ENCODE measurements around the gene GSK3A. TPM values are rescaled to one million over a fixed set of nuclear protein-coding genes. Genes with fewer than 3 reads are reported as not detected.

The GSK3A gene
- total RNA-seq, 2 experiments from 2014 or later: 41.0 to 42.2 TPM

DNA sequence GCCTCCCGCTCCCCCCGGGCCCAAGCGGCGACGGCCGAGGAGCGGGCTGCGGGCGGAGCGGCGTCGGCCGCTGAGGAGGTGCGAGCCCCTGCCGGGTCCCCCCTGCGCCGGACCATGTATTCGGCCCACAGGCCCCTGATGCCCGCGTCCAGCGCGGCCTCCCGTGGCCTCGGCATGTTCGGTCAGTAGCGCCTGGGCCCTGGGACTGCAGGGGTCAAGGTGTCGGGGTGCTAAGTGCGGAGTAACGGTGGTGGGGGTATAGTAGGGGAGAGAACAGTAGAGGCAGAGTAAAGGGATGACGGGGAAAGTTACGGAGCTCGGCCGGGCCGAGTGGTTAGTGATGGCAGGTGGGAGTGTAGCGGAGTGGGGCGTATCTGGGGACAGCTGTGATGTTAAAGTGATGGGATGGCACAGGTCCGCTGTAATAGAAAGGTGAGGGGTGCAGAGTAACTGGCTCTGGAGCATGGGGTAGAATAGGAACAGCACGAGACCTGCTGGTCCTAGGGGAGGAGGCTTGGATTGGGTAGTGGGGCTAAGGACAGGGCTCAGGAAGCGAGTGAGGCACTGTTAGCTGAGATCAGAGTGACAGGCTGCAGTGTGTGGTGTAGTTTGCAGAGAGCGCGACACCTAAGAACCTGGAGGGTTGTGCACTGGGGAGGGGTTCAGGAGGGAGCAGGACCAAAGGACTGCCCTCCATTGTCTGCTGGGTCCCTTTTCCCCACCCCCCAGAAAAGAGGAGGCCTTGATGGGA, 42.4 kb upstream of the GSK3A start:
- POLR2A ChIA-PET: interaction anchor here (1.1 to 1.5 kb wide), 7 partner anchors 10 to 86 kb away, joined by 3 to 12 read pairs (median 5); partner anchors contain the start of genes PAFAH1B3 and PRR19
- no peaks in the 10 kb centered on the region for H3K9me3 Mint-ChIP-seq
- H3K27me3 Mint-ChIP-seq: no peaks in the 10 kb centered on the region
- peaks cover 29% of the 10 kb centered on the region for H3K4me1 Mint-ChIP-seq
- peak overlapping the region; percentile 86 for H3K27ac Mint-ChIP-seq
- peaks cover 5% of the 10 kb centered on the region for H3K36me3 Mint-ChIP-seq
- ATAC-seq (ENCODE audit: low read depth) (no peak), DNase-seq (no peak)
- peak overlapping the region; percentile 89 for H3K4me3 Mint-ChIP-seq

DNA sequence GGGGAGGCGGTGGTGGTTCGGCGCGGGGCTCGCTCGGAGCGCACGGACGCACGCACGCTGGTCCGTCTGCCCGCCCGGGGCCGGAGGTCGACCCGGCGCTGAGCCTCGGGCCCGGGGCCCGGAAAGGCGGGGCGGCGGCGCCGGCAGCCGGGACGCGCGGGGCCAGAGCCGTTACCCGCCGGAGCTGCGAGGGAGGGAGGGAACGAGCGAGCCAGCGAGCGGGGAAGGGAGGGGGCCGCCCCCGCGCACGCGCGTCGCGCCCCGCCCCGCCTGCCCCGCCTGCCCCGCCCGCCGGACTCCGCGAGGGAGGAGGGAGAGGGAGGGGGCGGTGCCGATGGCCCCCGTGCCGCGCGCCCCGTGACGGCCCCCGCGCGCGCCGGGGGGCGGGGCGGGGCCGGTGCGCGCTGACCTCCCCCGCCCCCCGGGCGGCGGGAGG, 41.7 kb upstream of the GSK3A start:
- no peak overlapping the region for H3K27ac Mint-ChIP-seq
- H3K4me3 Mint-ChIP-seq: no peak overlapping the region
- H3K36me3 Mint-ChIP-seq: peaks cover 5% of the 10 kb centered on the region
- no peaks in the 10 kb centered on the region for H3K9me3 Mint-ChIP-seq
- POLR2A ChIA-PET: interaction anchor here (1.1 to 1.5 kb wide), 7 partner anchors 11 to 85 kb away, joined by 3 to 12 read pairs (median 5); partner anchors contain the start of genes PAFAH1B3 and PRR19
- no peaks in the 10 kb centered on the region for H3K27me3 Mint-ChIP-seq
- DNase-seq (peak; percentile 92), ATAC-seq (ENCODE audit: low read depth) (peak; percentile 31)
- peaks cover 35% of the 10 kb centered on the region for H3K4me1 Mint-ChIP-seq

DNA sequence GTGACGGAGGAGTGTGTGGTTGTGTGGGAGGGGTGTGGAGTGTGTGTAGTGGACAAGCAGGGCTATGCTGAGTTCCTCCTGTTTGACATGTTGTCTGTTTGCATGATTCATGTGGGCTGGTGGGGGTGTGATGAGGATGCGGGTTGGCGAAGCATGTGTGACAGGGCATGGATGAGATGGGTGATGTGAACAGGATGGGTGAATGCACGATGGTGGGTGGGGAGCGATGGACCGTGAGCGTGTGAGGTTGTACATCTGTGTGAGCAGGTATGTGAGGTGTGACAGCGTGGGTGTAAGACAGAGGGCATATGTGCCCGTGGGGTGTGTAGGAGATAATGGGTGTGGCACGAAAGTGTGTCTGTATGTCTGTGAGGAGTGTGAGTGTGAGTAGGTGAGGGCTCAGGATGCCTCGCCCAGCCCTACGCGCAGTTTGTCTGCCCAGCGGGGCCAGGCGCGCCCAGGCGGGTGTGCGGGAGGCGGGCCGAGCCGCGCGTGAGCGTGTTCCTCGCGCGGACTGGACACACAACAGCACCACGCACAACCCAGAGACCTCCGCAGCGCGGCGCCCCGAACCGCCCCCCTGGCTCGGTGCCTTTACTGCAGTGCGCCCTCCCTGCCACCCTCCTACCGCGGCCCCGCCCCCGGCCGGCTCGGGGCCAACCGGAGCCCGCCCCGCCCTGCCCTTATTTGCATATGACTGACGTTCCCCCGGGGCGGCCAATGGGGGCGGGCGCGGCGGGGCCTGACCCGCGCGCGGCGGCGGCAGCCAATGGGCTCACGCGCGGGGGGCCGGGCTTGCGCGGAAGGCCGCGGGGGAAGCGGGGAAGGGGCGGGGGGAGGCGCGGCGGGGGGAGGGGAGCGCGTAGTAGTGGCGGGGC, 41.0 kb upstream of the GSK3A start:
- no peak overlapping the region for H3K4me3 Mint-ChIP-seq
- DNase-seq: peak; percentile 97
- no peak overlapping the region for H3K27ac Mint-ChIP-seq
- H3K4me1 Mint-ChIP-seq: peaks cover 40% of the 10 kb centered on the region
- POLR2A ChIA-PET: interaction anchor here (0.7 to 1.7 kb wide), 5 partner anchors 13 to 156 kb away, joined by 3 to 8 read pairs (median 5); no protein-coding TSS in a partner anchor
- ATAC-seq (ENCODE audit: low read depth): peak; percentile 66
- H3K27me3 Mint-ChIP-seq: no peaks in the 10 kb centered on the region
- H3K9me3 Mint-ChIP-seq: no peaks in the 10 kb centered on the region
- peaks cover 5% of the 10 kb centered on the region for H3K36me3 Mint-ChIP-seq

DNA sequence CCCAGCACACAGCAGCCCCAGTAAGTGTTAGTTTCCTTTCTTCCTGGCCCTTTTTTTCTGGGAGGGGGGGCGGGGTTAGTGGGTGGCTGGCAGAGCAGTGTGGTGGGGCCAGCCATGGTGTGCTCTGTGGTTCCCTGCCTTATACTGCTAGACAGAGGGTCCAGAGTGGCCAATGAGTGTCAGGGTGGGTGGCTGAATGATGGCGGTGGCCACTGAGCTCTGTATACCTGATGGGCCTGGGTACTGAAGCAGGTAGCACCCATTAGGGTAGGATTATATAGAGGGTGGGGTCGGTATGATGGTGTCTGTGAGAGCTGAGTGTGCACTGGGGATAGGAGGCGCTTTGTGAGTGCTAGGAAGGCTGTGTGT, 40.4 kb upstream of the GSK3A start:
- Mint-ChIP-seq H3K36me3 (peaks cover 5% of the 10 kb centered on the region), H3K4me1 (peaks cover 43% of the 10 kb centered on the region), H3K27me3 (no peaks in the 10 kb centered on the region), H3K4me3 (no peak overlapping the region), H3K9me3 (no peaks in the 10 kb centered on the region), H3K27ac (no peak overlapping the region)
- ATAC-seq (ENCODE audit: low read depth): no peak
- POLR2A ChIA-PET: interaction anchor here (0.7 to 7.1 kb wide), 6 partner anchors 12 to 160 kb away, joined by 3 to 73 read pairs (median 6); partner anchors contain the start of gene GSK3A
- DNase-seq: no peak

- DNase-seq: no peak
Measured at GRCh38 chr19:42281827-42282762, 39.7 kb upstream of the GSK3A start.

GRCh38 chr19:42281146-42281826, 38.9 kb upstream of the GSK3A start:
- Mint-ChIP-seq H3K36me3 (peaks cover 6% of the 10 kb centered on the region), H3K9me3 (no peaks in the 10 kb centered on the region), H3K27me3 (no peaks in the 10 kb centered on the region), H3K4me1 (peaks cover 51% of the 10 kb centered on the region), H3K27ac (no peak overlapping the region), H3K4me3 (no peak overlapping the region)
- POLR2A ChIA-PET: interaction anchor here (0.6 to 7.1 kb wide), 4 partner anchors 11 to 322 kb away, joined by 3 to 73 read pairs (median 9); partner anchors contain the start of genes GSK3A and RABAC1
- DNase-seq (peak; percentile 62), ATAC-seq (ENCODE audit: low read depth) (no peak)

More at GRCh38 chr19:42281827-42282762, 39.7 kb upstream of the GSK3A start:
- POLR2A ChIA-PET: interaction anchor here (0.6 to 7.1 kb wide), 8 partner anchors 12 to 323 kb away, joined by 3 to 73 read pairs (median 6); partner anchors contain the start of genes GSK3A and RABAC1
- Mint-ChIP-seq H3K27ac (no peak overlapping the region), H3K4me1 (peaks cover 45% of the 10 kb centered on the region), H3K9me3 (no peaks in the 10 kb centered on the region), H3K27me3 (no peaks in the 10 kb centered on the region), H3K4me3 (no peak overlapping the region), H3K36me3 (peaks cover 5% of the 10 kb centered on the region)
- ATAC-seq (ENCODE audit: low read depth): no peak

- Mint-ChIP-seq H3K4me3 (no peak overlapping the region), H3K36me3 (peaks cover 6% of the 10 kb centered on the region), H3K9me3 (no peaks in the 10 kb centered on the region), H3K27me3 (no peaks in the 10 kb centered on the region), H3K27ac (no peak overlapping the region), H3K4me1 (peaks cover 51% of the 10 kb centered on the region)
- DNase-seq: no peak
- POLR2A ChIA-PET: interaction anchor here (0.6 to 7.1 kb wide), 5 partner anchors 13 to 147 kb away, joined by 3 to 73 read pairs (median 4); partner anchors contain the start of gene GSK3A
- no peak for ATAC-seq (ENCODE audit: low read depth)
Measured at GRCh38 chr19:42280815-42281145, 38.4 kb upstream of the GSK3A start.

DNA sequence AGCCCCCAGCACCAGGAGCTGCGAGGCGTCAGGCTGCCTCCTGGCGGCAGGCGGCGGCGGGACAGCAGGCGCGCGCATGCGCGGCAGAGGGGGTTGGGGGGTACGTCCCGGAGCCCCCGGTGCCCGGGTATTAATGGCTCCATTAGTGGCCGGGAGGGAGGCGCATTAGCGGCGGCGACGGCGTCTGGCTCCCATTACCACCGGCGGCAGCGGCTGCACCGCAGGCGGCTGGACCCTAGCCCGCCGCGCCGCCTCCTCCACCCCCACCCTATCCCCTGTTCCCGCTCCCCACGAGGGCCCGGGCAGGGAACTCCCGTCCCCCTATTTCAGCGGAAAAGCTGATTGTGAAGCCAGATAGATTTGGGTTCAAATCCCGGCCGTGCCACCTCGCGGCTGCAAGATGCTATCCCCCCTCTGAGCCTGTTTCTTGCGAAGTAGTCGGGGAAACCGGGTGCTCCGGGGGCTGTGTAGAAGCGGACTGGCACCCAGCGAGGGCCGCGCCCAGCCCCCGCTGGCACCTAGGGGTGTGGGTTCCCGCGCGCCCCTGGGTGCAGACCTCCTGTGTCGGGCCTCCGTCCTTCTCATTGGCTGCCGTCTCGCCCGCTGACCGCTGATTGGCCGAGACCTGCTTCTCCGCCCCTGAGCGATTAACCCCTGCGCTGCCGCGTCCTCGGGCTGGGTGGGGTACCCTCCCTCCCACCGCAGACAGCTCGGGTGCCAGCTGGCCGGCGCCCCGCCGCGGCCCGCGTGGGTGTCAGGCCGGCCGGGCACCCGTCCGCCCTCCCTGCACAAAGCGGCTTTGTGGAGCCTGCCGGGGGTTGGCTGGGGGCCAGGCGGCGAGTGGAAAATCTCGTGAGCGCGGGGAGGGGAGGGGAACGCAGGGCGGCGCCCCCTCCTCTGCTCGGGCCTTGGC, 37.8 kb upstream of the GSK3A start:
- POLR2A ChIA-PET: interaction anchor here (0.6 to 7.1 kb wide), 13 partner anchors 10 to 147 kb away, joined by 3 to 73 read pairs (median 3); partner anchors contain the start of genes CIC, GSK3A and ZNF526
- H3K27me3 Mint-ChIP-seq: no peaks in the 10 kb centered on the region
- H3K36me3 Mint-ChIP-seq: peaks cover 8% of the 10 kb centered on the region
- peak overlapping the region; percentile 97 for H3K27ac Mint-ChIP-seq
- ATAC-seq (ENCODE audit: low read depth) (peak; percentile 50), DNase-seq (peak; percentile 91)
- H3K4me3 Mint-ChIP-seq: peak overlapping the region; percentile 97
- peaks cover 49% of the 10 kb centered on the region for H3K4me1 Mint-ChIP-seq
- H3K9me3 Mint-ChIP-seq: no peaks in the 10 kb centered on the region

DNA sequence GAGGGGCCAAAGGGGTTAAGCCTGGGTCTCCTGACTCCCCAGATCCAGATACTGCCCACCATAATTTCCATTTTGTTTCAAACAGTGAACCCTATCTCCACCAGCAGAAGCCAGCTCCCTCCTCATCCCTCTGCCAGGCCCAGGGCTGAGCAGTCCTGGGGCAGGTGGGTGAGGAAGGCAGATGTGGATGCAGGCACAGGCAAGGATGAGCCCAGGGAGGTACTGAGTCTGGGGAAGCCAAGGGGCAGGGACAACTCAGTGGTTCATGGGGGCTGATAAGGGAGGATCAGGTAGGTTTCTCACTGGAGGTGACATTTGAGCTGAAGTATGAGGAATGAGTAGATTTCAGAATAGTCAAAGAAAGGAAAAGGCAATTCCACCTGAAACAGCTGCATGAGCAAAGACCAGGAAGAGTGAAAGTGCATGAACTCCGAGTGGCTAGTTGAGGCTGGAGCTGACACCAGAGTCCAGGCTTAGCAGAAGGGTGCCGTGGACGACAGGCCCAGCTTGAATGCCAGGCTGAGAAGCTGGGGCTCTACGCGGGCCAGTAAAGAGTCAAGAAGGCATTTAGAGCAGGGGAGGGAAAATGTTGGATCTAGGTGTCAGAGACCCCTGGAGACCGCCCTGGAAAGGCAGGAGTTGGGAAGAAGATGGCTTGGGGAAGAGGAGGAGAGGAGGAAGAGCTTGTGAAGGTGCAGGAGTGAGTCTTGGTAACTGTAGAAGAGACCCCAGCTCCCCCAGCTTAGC, 36.9 kb upstream of the GSK3A start:
- peak overlapping the region; percentile 97 for H3K4me3 Mint-ChIP-seq
- peak overlapping the region; percentile 97 for H3K27ac Mint-ChIP-seq
- H3K36me3 Mint-ChIP-seq: peaks cover 17% of the 10 kb centered on the region
- peaks cover 51% of the 10 kb centered on the region for H3K4me1 Mint-ChIP-seq
- H3K9me3 Mint-ChIP-seq: no peaks in the 10 kb centered on the region
- no peak for DNase-seq
- POLR2A ChIA-PET: interaction anchor here (0.6 to 7.1 kb wide), 12 partner anchors 9 to 147 kb away, joined by 3 to 73 read pairs (median 4); partner anchors contain the start of genes CIC, GSK3A and ZNF526
- no peak for ATAC-seq (ENCODE audit: low read depth)
- no peaks in the 10 kb centered on the region for H3K27me3 Mint-ChIP-seq

DNA sequence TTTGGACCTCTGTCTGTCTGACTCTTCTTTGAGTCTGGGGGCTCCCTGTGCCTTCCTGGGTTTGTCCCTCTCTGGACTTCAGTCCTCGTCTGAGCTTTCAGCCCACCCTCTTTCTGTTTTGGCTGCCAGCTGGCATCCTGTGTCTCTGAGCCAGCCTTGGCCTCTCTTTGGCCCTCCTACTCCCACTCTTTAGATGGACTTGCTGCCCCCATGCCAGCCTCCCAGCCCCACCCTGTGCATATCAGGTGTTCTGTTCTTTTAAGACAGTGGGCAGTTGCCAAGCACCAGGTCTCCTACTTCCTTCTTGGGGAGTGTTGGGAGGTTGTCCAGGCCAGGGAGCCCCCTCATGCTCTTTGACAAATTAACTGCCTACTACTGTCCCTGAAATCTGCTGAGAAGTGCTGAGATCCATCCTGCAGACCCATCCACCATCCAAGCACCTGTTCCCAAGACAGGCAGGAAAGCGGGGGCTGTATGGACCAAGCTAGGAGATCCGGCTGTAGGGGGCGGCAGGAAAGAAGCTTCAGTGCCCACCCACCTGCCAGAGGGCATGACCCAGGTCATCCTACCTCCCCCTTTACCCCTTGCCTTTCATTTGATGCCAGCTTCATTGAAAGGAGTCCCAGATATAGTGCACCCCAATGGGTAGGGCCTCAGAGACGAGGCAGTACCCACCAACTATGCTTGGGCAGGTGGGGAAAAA, 36.2 kb upstream of the GSK3A start:
- Mint-ChIP-seq H3K9me3 (no peaks in the 10 kb centered on the region), H3K4me1 (peaks cover 51% of the 10 kb centered on the region), H3K4me3 (peak overlapping the region; percentile 12), H3K36me3 (peaks cover 17% of the 10 kb centered on the region), H3K27ac (peak overlapping the region; percentile 97), H3K27me3 (no peaks in the 10 kb centered on the region)
- DNase-seq: no peak
- no peak for ATAC-seq (ENCODE audit: low read depth)
- POLR2A ChIA-PET: interaction anchor here (0.7 to 7.1 kb wide), 6 partner anchors 9 to 146 kb away, joined by 3 to 73 read pairs (median 8); partner anchors contain the start of genes CIC and GSK3A

Measured in activated naive CD8-positive, alpha-beta T cell treated with anti-CD3 and anti-CD28 coated beads, Interleukin-2, amount 10 ng/mL, durations not matched to agents 7 days and 5 days (primary cell).